HepG2 (cell line): ENCODE results near the gene MYO18A. TPM values are rescaled to one million over a fixed set of nuclear protein-coding genes. Genes with fewer than 3 reads are reported as not detected.

ENCODE experiments used
- ATAC-seq: fragments of 200-7000 bp; cut with Tn5 transposase; 3 replicates; pipeline ENCODE4 v1.9.1; 2020; ENCODE audit warnings: mild to moderate bottlenecking, moderate library complexity
- BruUV-seq: library from RNA; stranded (reverse); fragments of 400-500 nt; replicated peaks from 2 replicates; lab custom pipeline; 2021; lab: Mats Ljungman, UMichigan
- CTCF ChIA-PET: fragments of 300-600 bp; formaldehyde crosslinking; extraction: SDS; loops from one replicate; lab custom pipeline; 2021; ENCODE audit warnings: low total read pairs, inconsistent platforms, low intra/inter-chr PET ratio; lab: Yijun Ruan, JAX
- POLR2A ChIA-PET: fragments of 350-600 bp; sonication (Branson Sonifier 250); formaldehyde crosslinking; loops from one replicate; lab custom pipeline; 2020; ENCODE audit warnings: antibody characterized with exemption, inconsistent platforms; lab: Yijun Ruan, JAX
- DNase-seq: peaks from one replicate; pipeline ENCODE4 v3.0.0-alpha.2; 2015; ENCODE audit warnings: low spot score
- FAIRE-seq: peaks from 3 replicates; lab custom pipeline; 2011; peaks lifted over from hg19 to GRCh38; lab: Jason Lieb, UNC
- H2AFZ ChIP-seq: one replicate; pipeline ENCODE4 v1.6.1; 2011; ENCODE audit warnings: low read length, inconsistent platforms
- H3K27ac ChIP-seq: fragments of 300-600 bp; 3 replicates; pipeline ENCODE4 v1.8.0; 2011; ENCODE audit warnings: mixed run types, mild to moderate bottlenecking, mixed read lengths, low read length, inconsistent platforms; ENCODE audit not compliant: insufficient read depth; ENCODE audit errors: extremely low read length
- H3K27me3 ChIP-seq, 2 experiments: fragments of 200-600 bp in 1 of 2; 2 replicates in 1 of 2; 3 replicates in 1 of 2; pipeline versions ENCODE4 v1.6.0 to v1.8.0; 2011; ENCODE audit warnings: low read length in 2 of 2, mild to moderate bottlenecking in 2 of 2, moderate library complexity in 2 of 2, inconsistent platforms in 1 of 2; ENCODE audit not compliant: insufficient read depth in 2 of 2, control insufficient read depth in 1 of 2
- H3K36me3 ChIP-seq, 2 experiments: fragments of 200-600 bp in 1 of 2; replicated peaks in 1 of 2; 2 replicates in 1 of 2; 3 replicates in 1 of 2; pipeline versions ENCODE4 v1.5.1 to v1.8.0; 2011; ENCODE audit warnings: low read length in 2 of 2, inconsistent platforms in 1 of 2; ENCODE audit not compliant: insufficient read depth in 2 of 2, control insufficient read depth in 1 of 2
- H3K4me1 ChIP-seq: 2 replicates; pipeline ENCODE4 v1.5.1; 2012; ENCODE audit warnings: low read length, inconsistent platforms; ENCODE audit not compliant: insufficient read depth
- H3K4me2 ChIP-seq: 2 replicates; pipeline ENCODE4 v1.6.0; 2011; ENCODE audit warnings: low read depth, low read length, inconsistent platforms
- H3K4me3 ChIP-seq, 3 experiments: fragments of 200-600 bp in 1 of 3; sonication (generic), shearing (Covaris generic) in 1 of 3; replicated peaks in 1 of 3; 2 replicates each; pipeline ENCODE4 v1.5.1; 2011 to 2016; ENCODE audit warnings: low read length in 3 of 3, inconsistent platforms in 2 of 3, low read depth in 2 of 3, mild to moderate bottlenecking in 2 of 3, control low read depth in 1 of 3, mixed read lengths in 1 of 3; ENCODE audit not compliant: insufficient read depth in 1 of 3
- H3K79me2 ChIP-seq: one replicate; pipeline ENCODE4 v1.6.1; 2011; ENCODE audit warnings: low read length, inconsistent platforms; ENCODE audit not compliant: insufficient read depth
- H3K9ac ChIP-seq: 2 replicates; pipeline ENCODE4 v1.6.0; 2011; ENCODE audit warnings: mild to moderate bottlenecking, low read depth, low read length, inconsistent platforms; ENCODE audit not compliant: insufficient read depth
- H3K9me3 ChIP-seq: 2 replicates; pipeline ENCODE4 v1.5.1; 2012; ENCODE audit warnings: mild to moderate bottlenecking, low read length
- H4K20me1 ChIP-seq: 2 replicates; pipeline ENCODE4 v1.6.0; 2011; ENCODE audit warnings: inconsistent platforms, mild to moderate bottlenecking, low read length, moderate library complexity; ENCODE audit not compliant: insufficient read depth
- ATF4 ChIP-seq, 2 experiments: fragments of 450-650 bp in 1 of 2; sonication (generic) in 1 of 2; formaldehyde crosslinking; IDR thresholded peaks; 2 replicates each; pipeline versions ENCODE4 v1.5.0 to v1.8.0; 2020 to 2022; ENCODE audit warnings: mild to moderate bottlenecking in 1 of 2, missing genetic modification reagents in 1 of 2
- FOSL1 ChIP-seq: sonication (generic); formaldehyde crosslinking; IDR thresholded peaks from 2 replicates; pipeline ENCODE4 v1.9.0; 2021; ENCODE audit warnings: missing genetic modification reagents, borderline replicate concordance
- GPBP1L1 ChIP-seq: sonication (generic); formaldehyde crosslinking; IDR thresholded peaks from 2 replicates; pipeline ENCODE4 v1.5.0; 2020; ENCODE audit warnings: mild to moderate bottlenecking, missing genetic modification reagents
- ZFP36L1 ChIP-seq: sonication (generic); formaldehyde crosslinking; IDR thresholded peaks from 2 replicates; pipeline ENCODE4 v1.8.0; 2022; ENCODE audit warnings: mild to moderate bottlenecking, missing genetic modification reagents, moderate library complexity
- ZNF800 ChIP-seq: sonication (generic); formaldehyde crosslinking; IDR thresholded peaks from 2 replicates; pipeline ENCODE4 v1.4.0; 2020; ENCODE audit warnings: missing genetic modification reagents
- ZNF850 ChIP-seq: sonication (generic); formaldehyde crosslinking; conservative IDR thresholded peaks from 2 replicates; pipeline ENCODE4 v1.9.0; 2021; ENCODE audit warnings: mild to moderate bottlenecking, missing genetic modification reagents
- WGBS: methylation state at CpG from one replicate; pipeline ENCODE4 v1.1.6; 2017; ENCODE audit warnings: low lambda C conversion rate; 5-methylcytosine and 5-hydroxymethylcytosine counted together
- in situ Hi-C: cut with HindIII; loops from 2 replicates; pipeline ENCODE4 v1.10.0; 2017; ENCODE audit warnings: low pct_unique_long_range_greater_than_20kb; ENCODE audit not compliant: extremely low pct_ligation_motif_present
- intact Hi-C: fragments of 100-400 bp; cut with micrococcal nuclease; formaldehyde crosslinking; loops from one replicate; pipeline ENCODE4 v1.10.0; 2022; ENCODE audit not compliant: unreplicated experiment
- polyA plus RNA-seq, 8 experiments: library from polyadenylated mRNA; depleted of rRNA in 3 of 8; stranded (reverse) in 7 of 8; unstranded in 1 of 8; fragments of >200 nt; fragmentation: Illumina TruSeq in 4 of 8; extraction: Trizol in 4 of 8; gene quantifications; 2 replicates each; pipeline versions ENCODE4 v1.2.1 to v1.2.3, GENCODE V29; 2011 to 2016; ENCODE audit warnings: low read depth in 4 of 8, missing spikeins in 1 of 8, mixed read lengths in 1 of 8; ENCODE audit not compliant: insufficient read depth in 1 of 8
- total RNA-seq, 5 experiments: library from RNA; depleted of rRNA; stranded (reverse); fragments of >200 nt; fragmentation: Illumina TruSeq; extraction: Trizol; gene quantifications; 2 replicates each; pipeline ENCODE4 v1.2.3, GENCODE V29; 2016; ENCODE audit warnings: low read depth in 1 of 5

Gene MYO18A
- total and polyA plus RNA-seq, 2 of the 13 experiments (the other 11 are each of a cell fraction or from before 2014, with no cell fraction given): 16.8 to 24.8 TPM

- H3K36me3 ChIP-seq: peaks cover 7 to 20% of the 10 kb centered on the region in 2 experiments; a peak in 4 of 5 replicates
- in situ Hi-C loops: no loop called here
- H3K9me3 ChIP-seq: no peaks in the 10 kb centered on the region
- no peaks in the 10 kb centered on the region for H3K27me3 ChIP-seq
- 100% methylated on average over 2 of the region's 2 CpGs for WGBS
- intact Hi-C loops: loop anchor here (10.0 kb wide), 1 partner anchor 145 kb away; the partner anchor contains the start of gene NUFIP2
- H3K9ac ChIP-seq: no peak overlapping the region
- H4K20me1 ChIP-seq: peaks cover 14% of the 10 kb centered on the region; the same call in 1 of the 2 replicates
- no peak overlapping the region for H3K4me2 ChIP-seq
- H2AFZ ChIP-seq: no peak overlapping the region
- DNase-seq (no peak), FAIRE-seq (no peak), ATAC-seq (no peak)
- H3K27ac ChIP-seq: peak overlapping the region; percentile 9
- no peak overlapping the region for H3K4me3 ChIP-seq
- TF ChIP-seq GPBP1L1 (CRISPR knock-in tag) (no peak), ATF4 (CRISPR knock-in tag; IDR thresholded peaks at IDR 0.05) (no peak), ZNF850 (CRISPR knock-in tag) (no peak), ZFP36L1 (CRISPR knock-in tag) (no peak), FOSL1 (CRISPR knock-in tag) (no peak), ZNF800 (no peak)
- peaks cover 54% of the 10 kb centered on the region for H3K79me2 ChIP-seq
- POLR2A ChIA-PET: interaction anchor here (0.9 to 21.6 kb wide), 5 partner anchors 10 to 144 kb away, joined by 3 to 618 read pairs (median 9); partner anchors contain the start of genes MYO18A and NUFIP2
- no TSS peak for BruUV-seq
- H3K4me1 ChIP-seq: peaks cover 87% of the 10 kb centered on the region
- CTCF ChIA-PET: interaction anchor here (2.7 to 4.6 kb wide), 2 partner anchors 30 to 68 kb away, joined by 40 to 44 read pairs; partner anchors contain the start of gene MYO18A
These were observed 30.0 kb downstream of the MYO18A start for GRCh38 chr17:29150161-29150560.
